Measurements from ENCODE around the gene IFT20.

IFT20 gene

GRCh38 chr17:28334666-28335200, 539 bp downstream of the IFT20 start:
- ChIA-PET POLR2A (interaction anchor here (0.5 to 3.1 kb wide), 24 partner anchors 9 to 617 kb away, joined by 3 to 122 read pairs (median 6); partner anchors contain the start of genes ALDOC, NLK, PHF12 and POLDIP2), CTCF (interaction anchor here (1.0 to 2.3 kb wide), 7 partner anchors 9 to 83 kb away, joined by 3 to 15 read pairs (median 8); partner anchors contain the start of gene POLDIP2)
- H3K4me1 ChIP-seq (ENCODE audit: control insufficient read depth, insufficient read depth, low read length) = peaks cover 14% of the 10 kb centered on the region
- H3K9me3 ChIP-seq (ENCODE audit: control insufficient read depth, insufficient read depth, low read depth, low read length) = no peaks in the 10 kb centered on the region
- H3K36me3 ChIP-seq (ENCODE audit: control insufficient read depth in 2 of 2, insufficient read depth in 1 of 2, low read length in 2 of 2) = peaks cover 4 to 31% of the 10 kb centered on the region in 2 experiments; a peak in 2 of 3 replicates
- peak overlapping the region; percentile 75 for H3K4me3 ChIP-seq (ENCODE audit: low read depth, low read length)
- H3K27ac ChIP-seq (ENCODE audit: extremely low read depth, low read depth, low read length) = peak overlapping the region; percentile 43; the same call in 1 of the 2 replicates
- TF ChIP-seq ZNF121 (tag by site-specific recombination; IDR thresholded peaks at IDR 0.05) (no peak), PRDM10 (tag by site-specific recombination; IDR thresholded peaks at IDR 0.05) (0 out of 2 replicates have a peak, but pooled peaks have one; percentile 36)

GRCh38 chr17:28334171-28334570, 1.1 kb downstream of the IFT20 start:
- CTCF ChIA-PET = interaction anchor here (0.6 to 1.7 kb wide), 2 partner anchors 13 to 616 kb away, joined by 5 to 7 read pairs; no protein-coding TSS in a partner anchor
- TF ChIP-seq ZNF394 (tag by site-specific recombination; IDR thresholded peaks at IDR 0.05; ENCODE audit: borderline replicate concordance) (no peak), ZNF266 (tag by site-specific recombination; IDR thresholded peaks at IDR 0.05; ENCODE audit: low read depth) (no peak), HOXD13 (CRISPR knock-in tag; IDR thresholded peaks at IDR 0.05; ENCODE audit: borderline replicate concordance) (no peak), ZNF37A (tag by site-specific recombination; IDR thresholded peaks at IDR 0.05) (no peak)
- H3K36me3 ChIP-seq (ENCODE audit: control insufficient read depth in 2 of 2, insufficient read depth in 1 of 2, low read length in 2 of 2) = peaks cover 7 to 31% of the 10 kb centered on the region in 2 experiments
- H3K27ac ChIP-seq (ENCODE audit: extremely low read depth, low read depth, low read length) = no peak overlapping the region
- H3K9me3 ChIP-seq (ENCODE audit: control insufficient read depth, insufficient read depth, low read depth, low read length) = no peaks in the 10 kb centered on the region
- H3K4me1 ChIP-seq (ENCODE audit: control insufficient read depth, insufficient read depth, low read length) = peaks cover 14% of the 10 kb centered on the region
- H3K4me3 ChIP-seq (ENCODE audit: low read depth, low read length) = peak overlapping the region; percentile 75
- POLR2A ChIA-PET = interaction anchor here (1.4 to 3.1 kb wide), 3 partner anchors 12 to 83 kb away, joined by 5 to 53 read pairs (median 15); partner anchors contain the start of gene POLDIP2

DNA sequence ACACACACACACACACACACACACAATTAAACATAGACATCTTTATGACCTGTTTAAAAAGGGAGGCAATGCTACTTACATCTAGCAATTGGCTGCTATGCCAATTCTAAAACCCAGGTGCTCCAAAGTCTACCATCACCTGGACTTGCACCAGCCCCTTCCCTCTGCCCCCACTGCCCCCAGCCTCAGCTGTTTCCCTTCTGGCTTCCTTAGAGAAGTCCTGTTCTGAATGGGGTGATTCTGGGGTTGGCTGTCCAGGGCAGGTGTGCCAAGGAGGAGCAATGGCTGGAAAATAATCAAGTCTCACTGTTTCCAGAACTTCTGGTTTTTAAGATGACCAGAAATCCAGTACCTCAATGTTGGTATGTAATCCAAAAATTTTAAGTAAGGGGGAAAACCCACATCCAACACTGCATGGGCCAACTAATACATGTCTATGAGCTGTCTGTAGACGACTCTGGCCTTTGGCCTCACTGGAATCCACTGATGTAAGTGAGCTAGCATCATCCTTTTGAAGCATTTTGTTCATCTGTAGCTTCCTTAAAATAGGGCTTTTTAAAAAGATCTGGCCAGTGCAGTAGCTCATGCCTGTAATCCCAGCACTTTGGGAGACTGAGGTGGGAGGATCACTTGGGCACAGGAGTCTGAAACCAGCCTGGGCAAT, 2.1 kb downstream of the IFT20 start:
- H3K4me3 ChIP-seq (ENCODE audit: low read depth, low read length) = no peak overlapping the region
- H3K4me1 ChIP-seq (ENCODE audit: control insufficient read depth, insufficient read depth, low read length) = peaks cover 14% of the 10 kb centered on the region
- no peaks in the 10 kb centered on the region for H3K9me3 ChIP-seq (ENCODE audit: control insufficient read depth, insufficient read depth, low read depth, low read length)
- POLR2A ChIA-PET = interaction anchor here (1.4 kb wide), 1 partner anchor 24 kb away, joined by 5 read pairs; the partner anchor contains the start of gene POLDIP2
- TF ChIP-seq ZNF37A (tag by site-specific recombination; IDR thresholded peaks at IDR 0.05) (no peak), ZSCAN4 (tag by site-specific recombination; IDR thresholded peaks at IDR 0.05) (peak; percentile 58; the same call in 1 of the 2 replicates), ZNF121 (tag by site-specific recombination; IDR thresholded peaks at IDR 0.05) (no peak)
- CTCF ChIA-PET = interaction anchor here (0.7 to 1.0 kb wide), 4 partner anchors 11 to 332 kb away, joined by 3 to 8 read pairs (median 3); no protein-coding TSS in a partner anchor
- H3K36me3 ChIP-seq (ENCODE audit: control insufficient read depth in 2 of 2, insufficient read depth in 1 of 2, low read length in 2 of 2) = peaks cover 16 to 37% of the 10 kb centered on the region in 2 experiments
- no peak overlapping the region for H3K27ac ChIP-seq (ENCODE audit: extremely low read depth, low read depth, low read length)

DNA sequence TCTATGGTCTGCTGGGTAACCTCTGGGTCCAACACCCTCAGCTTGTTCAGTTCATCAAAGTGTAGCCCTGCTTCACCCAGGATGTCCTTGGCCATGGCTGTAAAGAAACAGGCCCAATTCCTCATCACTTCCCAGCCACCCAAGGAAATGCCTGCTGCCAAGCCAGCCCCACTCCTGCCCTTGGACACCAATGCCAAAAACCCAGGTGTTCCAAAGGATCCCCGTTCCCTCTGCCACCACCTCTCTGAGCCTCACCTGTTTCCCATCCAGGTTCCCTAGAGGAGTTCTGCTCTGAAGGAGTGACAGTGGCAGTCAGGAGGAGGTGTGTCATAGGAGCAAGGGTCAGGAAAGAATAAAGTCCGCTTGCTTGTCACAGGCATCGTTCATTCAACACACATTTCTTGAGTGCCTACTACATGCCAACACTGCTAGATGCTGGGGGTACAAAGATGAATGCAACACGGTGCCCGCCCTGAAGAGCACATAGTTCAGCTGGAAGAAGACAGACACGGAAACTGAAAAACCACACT, 3.3 kb downstream of the IFT20 start:
- Histone ChIP-seq H3K9me3 (ENCODE audit: control insufficient read depth, insufficient read depth, low read depth, low read length) (no peaks in the 10 kb centered on the region), H3K27ac (ENCODE audit: extremely low read depth, low read depth, low read length) (no peak overlapping the region), H3K4me3 (ENCODE audit: low read depth, low read length) (no peak overlapping the region), H3K4me1 (ENCODE audit: control insufficient read depth, insufficient read depth, low read length) (peaks cover 14% of the 10 kb centered on the region), H3K36me3 (ENCODE audit: control insufficient read depth in 2 of 2, insufficient read depth in 1 of 2, low read length in 2 of 2) (peaks cover 28 to 49% of the 10 kb centered on the region in 2 experiments)
- POLR2A ChIA-PET = interaction anchor here (1.2 to 2.3 kb wide), 3 partner anchors 11 to 26 kb away, joined by 3 to 8 read pairs (median 5); partner anchors contain the start of genes POLDIP2 and TMEM97
- CTCF ChIA-PET = no interaction called here
- no peak for TF ChIP-seq ZNF639 (tag by site-specific recombination; IDR thresholded peaks at IDR 0.05)
- TF ChIP-seq ZNF24 (tag by site-specific recombination; IDR thresholded peaks at IDR 0.05) = no peak
- no peak for TF ChIP-seq ZNF830 (tag by site-specific recombination; IDR thresholded peaks at IDR 0.05; ENCODE audit: low read depth)
- TF ChIP-seq ZNF121 (tag by site-specific recombination; IDR thresholded peaks at IDR 0.05) = no peak
- TF ChIP-seq WT1 (tag by site-specific recombination; IDR thresholded peaks at IDR 0.05) = no peak
- no peak for TF ChIP-seq ZNF558 (tag by site-specific recombination; IDR thresholded peaks at IDR 0.05)
- TF ChIP-seq ZNF585B (tag by site-specific recombination; IDR thresholded peaks at IDR 0.05) = no peak
- no peak for TF ChIP-seq ZNF423 (tag by site-specific recombination; IDR thresholded peaks at IDR 0.05)
- no peak for TF ChIP-seq ZNF404 (tag by site-specific recombination; IDR thresholded peaks at IDR 0.05)
- no peak for TF ChIP-seq ZSCAN16 (tag by site-specific recombination; IDR thresholded peaks at IDR 0.05)
- no peak for TF ChIP-seq ZNF114 (tag by site-specific recombination; IDR thresholded peaks at IDR 0.05)
- TF ChIP-seq, protein P1, sequence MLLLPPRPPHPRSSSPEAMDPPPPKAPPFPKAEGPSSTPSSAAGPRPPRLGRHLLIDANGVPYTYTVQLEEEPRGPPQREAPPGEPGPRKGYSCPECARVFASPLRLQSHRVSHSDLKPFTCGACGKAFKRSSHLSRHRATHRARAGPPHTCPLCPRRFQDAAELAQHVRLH (tag by site-specific recombination; IDR thresholded peaks at IDR 0.05) = no peak

All from HEK293 (cell line).